NCI-H524 (cell line): ENCODE results near the gene CLDN17.

ENCODE experiments used
- DNase-seq, 2 experiments: peaks; one replicate each; lab custom pipeline; 2025; lab: John Stamatoyannopoulos, UW

CLDN17 gene

DNA sequence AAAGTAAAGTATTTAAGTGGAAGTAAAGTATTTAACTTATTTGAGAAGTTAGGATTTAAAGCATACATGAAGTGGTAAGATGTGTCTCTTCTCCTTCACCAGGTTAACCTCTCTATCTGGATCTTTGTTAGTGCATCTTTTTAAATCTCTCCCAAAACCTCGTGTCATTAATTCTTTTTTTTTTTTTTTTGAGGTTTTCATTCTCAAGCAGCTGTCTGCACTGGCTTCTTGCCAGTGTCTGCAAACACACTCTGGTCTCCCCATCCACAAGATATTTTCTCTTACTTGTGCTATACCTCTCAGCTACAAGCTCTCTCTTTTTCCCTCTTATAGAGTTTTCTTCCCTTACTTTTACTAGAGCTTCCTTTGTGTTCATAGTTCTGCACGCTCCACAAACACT is 49.0 kb downstream of the CLDN17 start:
- DNase-seq = peak; percentile 3 to 38

DNA sequence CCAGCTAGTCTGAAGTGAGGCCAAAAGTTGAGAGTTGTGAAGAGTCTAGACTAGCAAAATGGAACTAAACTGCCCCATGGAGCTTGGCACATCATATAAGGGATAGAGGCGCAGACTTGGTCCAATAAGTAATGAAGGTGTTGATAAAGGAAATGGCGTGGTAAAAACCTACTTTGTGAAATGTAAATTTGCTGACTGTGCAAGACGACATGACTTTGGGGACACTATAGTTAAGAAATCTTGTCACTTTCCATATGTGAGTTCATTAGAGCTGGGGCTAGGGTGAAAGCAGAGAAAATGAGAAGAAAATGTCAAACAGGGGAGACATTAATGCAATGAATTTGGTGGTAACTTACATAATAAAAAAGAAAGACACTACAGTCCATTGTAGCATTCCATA is 50.1 kb downstream of the CLDN17 start:
- DNase-seq = no peak
